BJ (cell line): ENCODE measurements around the gene RIPOR3. TPM values are rescaled to one million over a fixed set of nuclear protein-coding genes. Genes with fewer than 3 reads are reported as not detected.
"Not testable (repeated sequence)": the region's sequence is repeated elsewhere in the genome, so short reads cannot be mapped to it uniquely, and the experiment has no call there.

Experiments
- CTCF ChIA-PET: fragments of 350-600 bp; formaldehyde crosslinking; extraction: SDS; loops from one replicate; lab custom pipeline; 2021; ENCODE audit warnings: antibody characterized with exemption, inconsistent platforms; lab: Yijun Ruan, JAX
- POLR2A ChIA-PET: fragments of 300-600 bp; sonication (Branson Sonifier 250); formaldehyde crosslinking; extraction: SDS; loops from one replicate; lab custom pipeline; 2021; ENCODE audit warnings: antibody characterized with exemption; lab: Charles Lee
- DNase-seq: peaks from one replicate; pipeline ENCODE4 v3.0.0-alpha.2; 2011; ENCODE audit warnings: low read depth
- H3K27me3 ChIP-seq: 2 replicates; pipeline ENCODE4 v1.6.0; 2011; ENCODE audit warnings: low read length; ENCODE audit not compliant: control insufficient read depth, insufficient read depth
- H3K36me3 ChIP-seq: 2 replicates; pipeline ENCODE4 v1.5.1; 2011; ENCODE audit warnings: low read length; ENCODE audit not compliant: control insufficient read depth, insufficient read depth
- H3K4me3 ChIP-seq: 2 replicates; pipeline ENCODE4 v1.5.1; 2011; ENCODE audit warnings: low read depth, mild to moderate bottlenecking, control low read depth, low read length
- CTCF ChIP-seq: IDR thresholded peaks from 2 replicates; pipeline ENCODE4 v1.5.1; 2011; ENCODE audit warnings: low read depth, mild to moderate bottlenecking, control low read depth, inconsistent platforms, low read length, moderate library complexity; ENCODE audit not compliant: insufficient read depth
- polyA plus RNA-seq: library from polyadenylated mRNA; depleted of rRNA; stranded (reverse); fragments of >200 nt; gene quantifications from 2 replicates; pipeline ENCODE4 v1.2.3, GENCODE V29; 2011

Gene RIPOR3
- polyA plus RNA-seq, 1 experiment: 1.2 TPM

DNA sequence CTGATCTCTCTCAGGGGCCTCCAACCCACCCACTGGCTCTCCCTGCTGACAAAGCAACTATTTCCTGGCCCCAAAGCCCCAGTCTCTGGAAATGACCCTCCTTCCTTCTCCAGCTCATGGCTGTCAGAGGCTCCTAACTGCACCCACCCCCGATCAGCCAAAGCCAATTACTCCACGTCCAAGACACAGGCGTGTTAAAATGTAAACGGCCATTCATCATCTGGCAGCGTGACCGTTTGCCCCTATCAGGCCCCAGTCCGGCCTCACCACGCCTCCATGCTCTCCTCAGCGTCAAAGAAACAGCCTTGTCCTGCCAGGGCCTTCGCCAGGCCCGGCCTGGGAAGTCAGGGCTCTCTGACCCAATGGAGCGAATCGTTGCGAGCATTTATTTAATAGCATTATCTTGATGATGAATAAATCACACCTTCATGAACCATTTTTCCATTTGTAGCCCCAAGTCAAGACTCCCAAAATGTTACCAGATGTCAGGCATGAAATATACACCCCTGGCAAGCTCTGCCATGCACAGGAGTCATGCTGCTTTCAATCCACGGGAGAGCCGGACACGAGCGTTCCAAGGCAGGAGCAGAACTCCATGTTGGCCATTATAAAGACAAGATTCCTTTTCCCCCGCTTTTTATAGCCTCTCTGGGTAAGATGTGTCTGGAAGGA lies 17.7 kb downstream of the RIPOR3 start:
- CTCF ChIA-PET: no interaction called here
- no peak for TF ChIP-seq CTCF
- Histone ChIP-seq H3K4me3 (no peak overlapping the region), H3K27me3 (no peaks in the 10 kb centered on the region), H3K36me3 (no peaks in the 10 kb centered on the region)
- POLR2A ChIA-PET: no interaction called here
- no peak for DNase-seq

- CTCF ChIA-PET: no interaction called here
- DNase-seq: no peak
Measured at GRCh38 chr20:50673146-50673465, 18.2 kb downstream of the RIPOR3 start.

GRCh38 chr20:50672400-50673145 lies 18.8 kb downstream of the RIPOR3 start:
- ChIA-PET POLR2A (no interaction called here), CTCF (no interaction called here)
- Histone ChIP-seq H3K36me3 (no peaks in the 10 kb centered on the region), H3K27me3 (peaks cover 2% of the 10 kb centered on the region; the same call in 1 of the 2 replicates), H3K4me3 (no peak overlapping the region)
- no peak for DNase-seq
- TF ChIP-seq CTCF: no peak

More at GRCh38 chr20:50673146-50673465, 18.2 kb downstream of the RIPOR3 start:
- POLR2A ChIA-PET: no interaction called here
- no peak for TF ChIP-seq CTCF
- no peak overlapping the region for H3K4me3 ChIP-seq
- no peaks in the 10 kb centered on the region for H3K36me3 ChIP-seq
- no peaks in the 10 kb centered on the region for H3K27me3 ChIP-seq

DNA sequence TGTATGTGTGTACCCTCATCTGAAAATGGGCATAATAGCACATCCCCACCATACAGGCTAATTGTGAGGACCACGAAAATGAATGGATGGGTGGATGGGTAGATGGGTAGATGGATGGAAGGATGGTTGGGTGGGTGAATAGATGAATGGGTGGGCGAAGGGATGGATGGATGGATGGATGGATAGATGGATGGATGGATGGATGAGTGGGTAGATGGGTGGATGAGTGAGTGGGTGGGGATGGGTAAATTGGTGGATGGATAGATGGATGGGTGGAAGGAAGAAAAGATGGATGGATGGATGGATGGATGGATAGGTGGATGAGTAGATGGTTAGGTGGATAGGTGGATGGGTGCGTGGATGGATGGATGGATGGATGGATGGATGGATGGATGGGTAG lies 19.7 kb downstream of the RIPOR3 start:
- Histone ChIP-seq H3K4me3 (no peak overlapping the region), H3K36me3 (no peaks in the 10 kb centered on the region), H3K27me3 (peaks cover 2% of the 10 kb centered on the region; the same call in 1 of the 2 replicates)
- TF ChIP-seq CTCF: no peak
- DNase-seq: no peak
- CTCF ChIA-PET: no interaction called here
- POLR2A ChIA-PET: no interaction called here

DNA sequence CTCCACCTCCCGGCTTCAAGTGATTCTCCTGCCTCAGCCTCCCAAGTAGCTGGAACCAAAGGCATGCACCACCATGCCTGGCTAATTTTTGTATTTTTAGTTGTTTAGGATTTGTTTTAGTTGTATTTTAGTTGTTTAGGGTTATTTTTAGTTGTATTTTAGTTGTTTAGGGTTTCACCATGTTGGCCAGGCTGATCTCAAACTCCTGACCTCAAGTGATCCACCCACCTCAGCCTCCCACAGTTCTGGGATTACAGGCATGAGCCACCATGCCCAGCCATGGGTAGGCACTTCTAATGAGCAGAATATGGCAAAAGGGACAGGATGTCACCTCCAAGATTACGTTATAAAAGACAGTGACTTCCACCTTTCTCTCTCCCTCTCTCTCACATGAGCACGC lies 20.3 kb downstream of the RIPOR3 start:
- DNase-seq, H3K36me3 ChIP-seq, CTCF ChIA-PET, POLR2A ChIA-PET, H3K27me3 ChIP-seq, H3K4me3 ChIP-seq: not testable (repeated sequence)
